Kasumi-1 (cell line): ENCODE measurements around the gene TGFBR3.
A peak's percentile ranks its signal among the peaks of the same experiment; 100 is the strongest.

Source experiments
- DNase-seq, 2 experiments: peaks; one replicate each; lab custom pipeline; 2025; lab: John Stamatoyannopoulos, UW

Gene TGFBR3

DNA sequence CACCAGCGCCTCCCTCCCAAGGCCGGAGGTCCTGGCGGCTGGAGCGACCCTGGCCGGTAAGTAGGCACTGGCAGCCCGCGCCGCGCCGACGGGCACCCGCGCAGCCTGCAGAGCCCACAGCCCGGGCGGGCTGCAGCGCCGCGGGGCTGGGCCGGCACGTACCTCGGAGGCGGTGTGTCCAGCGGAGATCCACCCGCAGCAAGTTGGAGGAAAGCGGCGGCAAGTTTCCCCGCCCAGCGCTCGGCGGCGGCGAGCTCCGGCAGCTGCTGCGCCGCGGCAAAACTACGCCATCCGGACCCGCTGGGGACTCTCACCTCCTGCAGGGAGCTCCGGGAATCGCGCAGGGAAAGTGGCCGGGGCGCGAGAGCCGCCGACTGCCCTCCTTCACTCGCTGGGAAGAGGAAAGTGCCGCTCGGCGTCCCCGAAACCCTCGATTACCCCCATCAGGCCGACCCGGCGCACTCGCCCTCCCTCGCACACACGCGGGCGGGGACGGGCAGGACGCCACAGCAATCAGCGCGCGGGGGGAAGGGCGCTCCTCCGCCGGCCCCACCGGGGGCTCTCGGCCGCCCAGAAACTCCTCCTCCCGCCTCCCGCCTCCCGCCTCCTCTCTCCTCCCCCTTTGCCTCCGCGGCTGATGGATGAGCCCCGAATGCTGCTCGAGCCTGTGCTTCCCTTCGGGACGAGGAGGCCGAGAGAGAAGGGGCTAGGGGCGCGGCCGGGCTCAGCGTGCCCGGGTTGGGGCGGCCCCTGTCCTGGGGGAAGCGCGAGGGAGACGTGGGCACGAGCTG, at the start of gene TGFBR3:
Gene TGFBR3 (minus strand): TSS at position 436 of the 791 bp plus-strand sequence. CDS start 24,620 bp downstream, outside the sequence.
- DNase-seq, result peak; percentile 56 to 57

DNA sequence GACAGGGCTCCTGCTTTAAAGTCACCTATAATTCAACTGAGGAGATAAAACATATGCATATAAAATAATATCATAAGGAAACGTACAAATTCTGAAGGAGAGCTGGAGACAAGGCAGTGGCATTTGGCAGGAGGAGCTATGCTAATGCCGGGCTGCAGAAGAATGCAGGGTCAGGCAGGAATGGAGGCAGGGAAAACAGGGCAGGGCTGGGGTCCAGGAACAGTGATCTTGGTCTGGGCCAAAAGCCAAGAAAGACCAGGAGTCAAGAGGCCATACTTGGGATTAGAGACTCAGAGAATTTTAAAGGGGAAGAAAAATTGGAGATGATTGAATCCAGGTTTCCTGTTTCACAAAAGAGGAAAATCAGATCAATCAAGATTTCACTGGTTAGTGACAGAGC, 43.3 kb upstream of the TGFBR3 start:
- no peak for DNase-seq

DNA sequence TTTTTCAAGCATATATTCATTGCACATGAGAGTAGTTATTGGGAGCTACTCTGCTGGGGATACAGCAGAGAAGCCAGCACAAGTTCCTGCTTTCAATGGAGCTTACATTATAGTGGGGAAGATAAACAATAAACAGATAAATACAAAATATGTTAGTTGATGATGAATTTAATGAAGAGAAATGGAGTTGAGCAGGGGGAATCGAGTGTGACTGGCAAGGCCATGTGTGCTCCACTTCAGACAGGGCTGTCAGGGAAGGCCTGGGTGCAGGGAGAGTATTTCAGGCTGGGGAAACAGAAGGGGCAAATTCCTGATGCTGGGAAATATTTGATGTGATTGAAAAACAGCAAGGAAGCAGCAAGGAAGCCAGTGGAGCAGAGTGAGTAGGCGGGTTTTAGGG, 42.1 kb upstream of the TGFBR3 start:
- no peak for DNase-seq

DNA sequence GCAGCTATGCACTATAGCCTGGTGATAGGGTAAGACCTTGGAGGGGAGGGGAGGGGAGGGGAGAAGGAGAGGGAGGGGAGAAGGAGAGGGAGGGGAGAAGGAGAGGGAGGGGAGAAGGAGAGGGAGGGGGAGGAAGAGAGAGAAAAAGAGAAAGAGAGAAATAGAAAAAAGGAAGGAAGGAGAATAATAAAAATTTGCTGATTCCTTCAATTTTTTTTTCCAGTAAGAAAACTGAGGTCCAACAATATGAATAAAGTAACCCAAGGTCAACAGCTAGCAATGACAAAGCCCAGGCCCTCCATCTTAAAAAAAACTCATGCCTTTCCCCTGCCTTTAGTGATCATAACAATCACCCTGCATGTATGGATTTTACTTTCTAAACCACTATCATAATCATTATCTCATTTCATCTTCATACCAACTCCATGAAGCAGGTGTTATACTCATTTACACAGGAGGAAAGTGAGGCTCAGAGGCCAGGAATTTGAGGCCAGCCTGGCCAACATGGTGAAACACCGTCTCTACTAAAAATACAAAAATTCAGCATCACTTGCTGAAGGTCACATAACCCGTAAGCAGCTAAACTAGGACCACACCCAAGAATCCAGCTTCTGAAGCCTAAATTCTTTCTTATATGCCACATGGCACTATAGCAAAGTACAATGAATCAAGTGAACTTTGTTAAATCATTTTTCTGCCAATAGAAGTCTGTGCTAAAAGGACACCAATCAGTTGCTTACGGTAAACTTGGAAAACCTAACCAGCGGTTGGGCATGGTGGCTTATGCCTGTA, 39.9 kb upstream of the TGFBR3 start:
- no peak for DNase-seq

DNA sequence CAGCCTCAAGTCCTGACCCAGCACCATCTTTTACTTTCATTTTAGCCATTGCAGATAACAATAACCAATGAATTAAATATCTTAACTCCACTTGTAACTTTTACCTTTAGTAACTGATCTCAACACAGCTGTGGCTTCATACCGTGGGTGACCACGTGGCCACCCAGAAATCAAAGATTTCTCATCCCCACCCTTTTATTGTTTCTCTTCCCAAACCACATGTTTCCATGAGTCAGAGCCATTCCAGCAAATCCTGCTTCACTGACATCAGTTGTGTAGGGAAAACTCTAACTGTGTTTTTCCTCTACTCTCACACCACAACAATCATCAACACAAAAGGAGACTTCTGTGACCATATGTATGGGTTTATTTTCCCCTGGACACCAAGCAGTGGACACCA, 38.2 kb upstream of the TGFBR3 start:
- no peak for DNase-seq

DNA sequence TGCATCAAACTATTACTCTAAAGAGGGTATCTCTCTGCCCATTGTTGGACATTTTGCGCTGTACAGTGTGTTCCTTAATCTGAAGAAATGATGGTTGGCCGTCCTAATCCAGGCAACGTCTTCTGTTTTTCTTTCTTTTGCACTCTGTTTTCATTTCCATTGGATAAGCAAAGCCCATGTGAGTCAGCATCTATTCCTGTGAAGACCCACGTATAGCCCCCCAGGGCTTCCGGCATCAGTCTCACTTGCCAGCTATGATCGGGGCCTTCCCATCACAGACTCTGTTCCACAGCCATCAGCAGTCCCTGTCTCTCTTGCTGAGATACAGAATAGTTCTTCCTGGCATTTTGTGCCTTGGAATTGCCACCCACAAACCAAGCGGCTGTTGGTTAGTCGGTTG, 34.0 kb upstream of the TGFBR3 start:
- DNase-seq, result no peak

DNA sequence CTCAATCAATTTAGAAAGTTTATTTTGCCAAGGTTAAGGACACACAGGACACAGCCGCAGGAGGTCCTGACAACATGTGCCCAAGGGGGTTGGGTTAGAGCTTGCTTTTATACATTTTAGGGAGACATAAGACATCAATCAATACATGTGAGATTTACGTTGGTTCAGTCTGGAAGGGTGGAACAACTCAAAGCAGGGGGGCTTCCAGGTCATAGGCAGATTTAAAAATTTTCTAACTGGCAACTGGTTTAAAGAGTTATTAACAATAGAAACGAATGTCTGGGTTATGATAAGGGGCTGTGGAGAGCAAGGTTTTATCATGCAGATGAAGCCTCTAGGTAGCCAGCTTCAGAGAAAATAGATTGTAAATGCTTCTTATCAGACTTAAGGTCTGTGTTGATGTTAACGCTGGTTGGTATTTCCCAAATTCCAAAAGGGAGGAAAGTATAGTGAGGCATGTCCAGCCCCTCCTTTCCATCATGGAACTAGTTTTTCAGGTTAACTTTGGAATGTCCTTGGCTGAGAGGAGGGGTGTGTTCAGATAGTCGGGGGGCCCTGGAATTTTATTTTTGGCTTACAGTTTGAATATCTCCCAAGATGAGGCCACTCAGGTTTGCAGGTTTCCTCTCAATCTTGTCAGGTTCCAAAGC, 31.0 kb upstream of the TGFBR3 start:
- no peak for DNase-seq

DNA sequence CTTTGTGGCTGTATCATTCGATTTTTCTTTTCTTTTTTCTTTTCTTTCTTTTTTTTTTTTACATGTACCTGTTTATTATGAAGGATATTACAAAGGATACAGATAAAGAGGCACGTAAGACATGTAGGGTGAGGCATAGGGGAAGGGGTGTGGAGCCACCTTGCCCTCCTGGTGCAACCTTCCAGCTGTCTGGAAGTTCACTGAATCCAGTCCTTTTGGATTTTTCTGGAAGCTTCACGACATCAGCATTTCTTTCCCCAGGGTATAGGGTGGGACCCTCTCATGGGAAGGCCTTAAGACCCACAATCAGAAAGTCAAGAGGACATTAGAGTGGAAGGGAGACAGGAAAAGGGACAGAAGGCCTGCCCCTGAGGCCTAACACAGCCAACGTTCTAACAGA, 30.1 kb upstream of the TGFBR3 start:
- DNase-seq, result no peak

DNA sequence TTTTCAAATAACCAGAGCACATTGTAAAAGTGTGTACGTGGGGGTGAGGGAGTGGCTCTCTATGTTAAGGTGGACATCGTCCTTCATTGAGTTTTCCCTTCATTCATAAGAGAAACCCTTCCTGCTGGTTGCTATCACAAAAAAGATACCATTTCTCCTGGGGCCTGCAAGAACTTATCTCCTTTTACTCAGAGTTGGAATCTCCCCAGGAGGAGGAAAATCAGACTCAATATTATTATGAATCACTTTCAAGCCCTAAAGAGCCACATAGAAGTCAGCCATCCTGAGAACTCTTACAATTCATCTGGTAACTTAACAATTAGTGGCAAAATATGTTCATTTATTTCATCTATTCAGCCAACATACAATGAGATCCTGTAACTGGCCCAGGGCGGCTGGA, 27.1 kb upstream of the TGFBR3 start:
- no peak for DNase-seq

DNA sequence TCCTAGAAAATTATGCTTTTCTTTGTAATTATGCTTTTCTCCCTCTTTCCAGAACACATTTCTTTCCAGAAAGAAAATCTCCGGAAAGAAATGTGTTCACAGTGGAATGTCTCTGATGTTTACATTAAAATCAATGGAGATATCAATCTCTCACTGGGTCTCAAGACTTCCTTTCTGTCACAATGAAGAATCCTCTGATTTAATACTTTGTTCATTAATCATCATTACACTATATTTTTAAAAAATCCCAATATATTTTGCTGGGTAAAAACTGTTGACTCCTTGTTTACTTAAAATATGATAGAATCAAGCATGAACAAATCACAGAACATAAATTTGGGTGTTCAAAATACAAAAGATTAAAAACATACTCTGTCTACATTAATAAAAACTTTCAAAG, 26.3 kb upstream of the TGFBR3 start:
- DNase-seq, result no peak

DNA sequence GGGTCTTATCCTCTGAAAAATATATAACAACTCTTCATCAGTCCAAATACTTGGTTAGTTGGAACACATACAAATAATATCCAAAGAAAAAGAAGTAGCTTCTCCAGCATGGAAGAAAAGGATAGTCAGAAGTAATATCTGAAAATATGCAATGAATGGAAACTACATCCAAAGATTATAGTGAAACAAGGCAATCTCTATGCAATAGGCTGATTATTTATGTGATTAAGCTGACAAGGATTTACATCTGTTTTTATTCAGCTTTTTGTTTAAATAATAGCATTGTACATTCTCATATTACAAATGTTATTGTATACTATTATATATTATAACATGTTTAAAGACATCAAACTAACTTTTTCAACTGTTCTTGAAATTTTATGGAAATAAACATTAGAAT, 15.3 kb upstream of the TGFBR3 start:
- no peak for DNase-seq

DNA sequence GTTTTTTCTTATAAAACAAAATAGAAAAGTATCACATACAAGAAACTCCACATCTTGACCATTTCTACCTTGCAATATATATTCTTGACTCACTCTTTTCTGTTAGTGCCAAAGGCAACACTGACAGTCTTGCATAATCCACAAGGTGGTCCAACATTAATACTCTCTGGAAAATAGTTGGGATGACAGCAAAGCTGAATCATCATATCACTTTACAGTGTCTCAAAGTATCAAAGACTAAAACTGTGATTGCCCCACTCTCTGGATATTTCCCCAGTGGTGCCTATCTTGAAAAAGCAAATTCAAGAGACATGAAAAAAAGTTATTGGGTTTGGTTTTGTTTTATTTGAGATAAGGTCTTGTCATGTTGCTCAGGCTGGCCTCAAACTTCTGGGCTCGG, 14.6 kb upstream of the TGFBR3 start:
- DNase-seq, result no peak

DNA sequence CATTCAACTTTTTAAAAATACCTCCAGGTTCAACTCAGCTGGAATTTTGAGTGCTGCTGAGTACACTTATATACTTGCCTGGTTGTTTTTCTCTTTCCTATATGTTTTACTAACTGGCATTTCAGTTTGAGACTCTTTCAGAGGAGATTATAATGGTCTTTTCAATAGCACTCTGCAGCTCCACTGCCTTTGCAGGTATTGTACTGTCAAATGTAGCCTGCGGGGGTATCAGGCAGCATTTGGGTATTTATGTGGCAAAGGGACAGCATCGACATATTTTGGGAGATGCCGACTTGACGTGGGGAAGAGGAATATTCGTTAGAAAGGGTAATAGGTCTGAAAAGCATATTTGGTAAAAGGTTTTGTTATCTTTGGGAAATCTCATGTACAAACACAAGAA, 11.1 kb upstream of the TGFBR3 start:
- DNase-seq, result no peak

DNA sequence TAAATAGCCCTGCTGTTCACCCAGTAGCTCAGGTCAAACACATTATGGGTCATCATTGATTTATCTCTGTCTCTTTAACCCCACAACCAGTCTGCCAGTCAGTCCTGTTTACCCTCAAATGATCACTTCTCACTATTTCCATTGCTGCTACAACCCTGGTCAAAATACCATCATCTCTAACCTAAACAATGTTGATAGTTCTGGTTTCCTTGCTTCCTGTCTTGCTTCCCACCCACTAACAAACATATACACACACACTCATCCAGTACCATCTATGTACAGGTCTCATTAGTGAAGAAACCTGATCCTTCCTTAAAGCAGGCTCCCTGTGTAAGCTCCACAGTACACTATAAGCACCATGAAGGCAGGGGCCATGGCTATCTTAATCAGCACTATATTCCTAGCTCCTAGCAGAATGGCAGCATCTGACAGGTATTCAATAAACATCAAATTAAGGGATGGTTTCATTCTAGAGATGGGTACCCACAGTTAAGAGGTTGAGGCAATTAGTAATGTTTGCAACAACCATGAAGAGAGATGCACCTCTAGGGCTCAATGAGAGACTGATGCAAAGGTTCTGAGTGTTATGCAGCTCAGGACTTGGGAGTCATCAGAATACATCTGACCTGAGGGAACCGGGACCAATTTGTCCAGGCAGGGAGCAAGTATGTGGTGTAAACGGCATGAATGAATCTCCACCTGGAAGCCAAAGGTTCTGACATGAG, 10.0 kb upstream of the TGFBR3 start:
- DNase-seq, result no peak

DNA sequence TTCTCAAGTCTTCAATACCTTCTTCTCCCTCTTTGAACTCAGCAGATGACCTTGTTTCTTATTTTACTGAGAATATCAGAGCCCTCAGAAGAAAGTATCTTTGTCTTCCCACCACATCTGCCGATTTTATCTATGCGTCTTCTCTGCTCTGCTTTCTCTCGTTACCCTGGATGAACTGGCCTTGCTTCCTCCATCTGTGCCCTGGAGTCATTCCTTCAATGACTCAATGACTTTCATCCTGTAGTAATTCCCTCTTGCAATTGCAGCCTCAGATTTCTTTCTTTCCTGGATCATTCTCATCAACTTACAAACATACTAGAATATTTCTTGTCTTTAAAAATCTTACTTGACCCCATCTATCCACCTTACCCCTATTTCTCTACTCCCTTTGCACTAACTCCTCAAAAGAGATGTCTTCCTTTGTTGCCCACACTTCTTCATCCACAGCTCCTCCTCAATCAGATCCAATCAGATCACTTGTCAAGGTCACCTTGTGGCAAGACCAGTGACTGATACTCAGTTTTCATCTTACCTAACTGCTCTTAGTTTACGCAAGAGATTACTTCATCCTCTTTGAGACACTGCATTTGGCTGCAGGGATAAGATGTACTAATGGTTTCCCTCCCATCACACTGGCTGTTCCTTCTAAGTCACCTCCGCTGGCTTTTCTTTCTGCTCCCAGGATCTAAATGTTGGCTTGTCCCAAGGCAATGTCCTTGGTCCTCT, 8.2 kb upstream of the TGFBR3 start:
- no peak for DNase-seq

DNA sequence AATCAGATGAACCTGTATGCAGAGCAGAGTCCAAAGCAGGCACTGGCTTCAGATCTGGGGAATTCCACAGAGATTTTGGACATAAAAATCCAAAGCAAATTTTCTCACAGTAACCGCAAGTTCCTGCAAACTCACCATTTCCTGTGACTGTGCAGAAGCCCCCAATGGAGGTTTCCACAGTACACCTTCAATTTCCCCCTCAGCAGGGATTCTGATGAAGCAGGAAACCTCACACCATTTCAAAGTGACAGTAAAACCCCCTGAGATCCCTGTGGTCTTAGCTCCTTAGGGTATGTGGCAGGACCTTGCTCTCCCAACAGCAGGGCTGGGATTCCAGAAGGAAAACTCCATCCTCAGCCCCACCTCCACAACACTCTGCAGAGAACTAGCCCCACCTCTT, 6.0 kb upstream of the TGFBR3 start:
- DNase-seq, result no peak

DNA sequence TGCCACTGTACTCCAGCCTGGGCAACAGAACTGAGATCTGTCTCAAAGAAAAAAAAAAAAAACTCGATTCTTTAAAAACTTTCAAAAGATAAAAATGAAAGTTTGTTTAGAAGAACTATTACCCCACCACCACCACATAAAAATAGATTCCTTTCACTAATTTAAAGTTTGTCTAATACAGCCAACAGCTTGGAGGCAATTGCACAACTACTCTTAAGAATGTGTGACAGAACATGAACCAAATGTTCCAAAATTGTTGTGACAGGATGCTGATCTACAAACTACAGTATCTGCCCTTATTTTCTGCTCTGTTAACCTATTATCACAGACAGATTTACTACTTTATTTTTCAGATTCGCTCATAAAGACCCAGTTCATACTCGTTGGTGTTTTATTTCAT, 5.5 kb upstream of the TGFBR3 start:
- DNase-seq, result no peak

DNA sequence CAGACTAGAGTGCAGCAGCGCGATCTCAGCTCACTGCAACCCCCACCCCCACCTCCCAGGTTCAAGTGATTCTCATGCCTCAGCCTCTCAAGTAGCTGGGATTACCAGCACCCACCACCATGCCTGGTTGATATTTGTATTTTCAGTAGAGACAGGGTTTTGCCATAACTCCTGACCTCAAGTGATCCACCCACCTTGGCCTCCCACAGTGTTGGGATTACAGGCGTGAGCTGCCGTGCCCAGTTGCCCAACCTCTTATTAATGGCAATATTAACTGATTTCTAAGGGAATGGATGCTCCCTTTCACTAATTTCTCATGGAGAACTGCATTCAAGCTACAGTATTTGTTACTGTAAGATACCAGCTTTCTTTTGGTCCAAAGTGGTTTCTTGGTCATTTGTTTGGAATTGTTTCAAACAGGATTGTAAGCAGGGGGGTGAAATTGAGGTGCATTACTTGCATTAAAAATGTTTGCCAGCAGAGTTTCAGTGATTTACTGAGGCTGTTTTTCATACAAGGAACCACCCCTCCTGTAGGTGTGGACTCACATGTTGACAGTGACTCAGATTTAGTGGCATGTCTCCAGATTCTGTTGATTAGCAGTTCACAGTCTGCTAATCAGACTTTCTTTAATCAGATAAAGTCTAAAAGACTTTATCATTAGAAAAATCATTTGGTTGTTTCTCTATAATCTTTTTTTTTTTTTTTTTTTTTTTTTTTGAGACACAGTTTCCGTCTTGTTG, 3.9 kb upstream of the TGFBR3 start:
- no peak for DNase-seq

DNA sequence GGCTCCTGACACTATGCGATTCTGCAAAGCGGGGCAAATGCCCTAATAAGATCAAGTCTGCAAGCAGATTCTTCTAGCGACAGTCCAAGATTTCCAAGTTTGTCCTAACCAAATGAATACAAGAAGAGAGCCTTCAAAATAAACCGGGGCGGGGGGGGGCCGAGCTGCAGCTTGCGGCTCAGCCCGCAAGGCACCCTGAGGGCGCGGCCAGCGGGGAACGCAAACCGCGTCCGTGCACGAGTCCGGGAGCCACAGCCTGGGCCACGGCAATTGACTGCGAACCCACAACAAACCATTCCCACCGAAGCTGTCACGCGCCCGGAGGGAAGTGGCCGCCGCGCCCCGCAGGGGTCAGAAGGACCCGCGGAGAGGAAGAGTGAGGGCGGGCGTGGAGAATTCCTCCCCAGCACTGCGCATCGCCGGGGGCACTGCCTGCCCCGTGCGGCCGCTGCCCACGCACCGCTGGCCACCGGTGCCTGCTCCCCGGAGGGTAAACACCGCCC, 687 bp downstream of the TGFBR3 start:
- no peak for DNase-seq

DNA sequence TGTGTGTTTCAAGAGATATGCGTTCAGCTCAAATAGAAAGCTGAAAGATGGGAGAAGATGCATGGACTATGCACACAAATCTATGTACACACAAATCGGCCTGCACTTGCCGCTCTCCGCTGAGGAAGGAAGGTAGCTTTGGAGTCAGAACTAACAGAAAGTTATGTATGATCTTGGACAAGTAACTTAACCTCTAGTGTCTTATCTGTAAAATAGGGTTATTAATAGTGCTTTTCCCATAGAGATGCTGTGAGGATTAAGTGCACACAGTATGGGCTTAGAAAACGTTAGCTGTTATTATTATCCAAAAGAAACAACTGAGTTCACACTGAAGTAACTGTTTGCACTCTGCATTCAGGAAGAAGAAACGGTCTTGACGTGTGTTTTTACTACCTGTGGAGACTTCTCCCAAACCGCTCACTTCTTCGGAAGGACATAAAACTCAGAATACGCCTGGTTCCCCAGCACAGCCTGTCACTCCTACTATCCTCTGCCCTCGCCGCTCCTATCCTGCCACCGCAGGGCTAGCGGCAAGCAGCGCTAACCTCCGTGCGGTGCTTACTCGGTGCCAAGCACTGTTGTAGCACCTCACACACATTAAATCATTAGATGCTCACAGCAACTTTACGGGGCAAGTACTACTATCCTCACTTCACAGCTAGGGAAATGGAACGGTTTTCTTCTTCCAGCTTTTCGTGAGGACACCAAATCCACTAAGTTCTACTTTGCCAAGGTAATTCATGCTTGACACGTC, 1.3 kb downstream of the TGFBR3 start:
- DNase-seq, result no peak
